Fibroblast of lung (primary cell): ENCODE data around the gene OTOGL.

ENCODE experiments used
- EZH2 ChIP-seq: IDR thresholded peaks from 2 replicates; pipeline ENCODE4 v1.5.1; 2012; ENCODE audit warnings: low read length, control low read depth, mild to moderate bottlenecking; ENCODE audit errors: missing control alignments
- TF ChIP-seq, protein P1 (sequence below), 2 donors: IDR thresholded peaks in 1 of 2; conservative IDR thresholded peaks in 1 of 2; 1 replicate in 1 of 2; 2 replicates in 1 of 2; pipeline ENCODE4 v1.5.1; 2011 to 2012; ENCODE audit warnings: low read length in 2 of 2, control low read depth in 1 of 2, inconsistent platforms in 1 of 2, low read depth in 1 of 2, mild to moderate bottlenecking in 1 of 2

DNA sequence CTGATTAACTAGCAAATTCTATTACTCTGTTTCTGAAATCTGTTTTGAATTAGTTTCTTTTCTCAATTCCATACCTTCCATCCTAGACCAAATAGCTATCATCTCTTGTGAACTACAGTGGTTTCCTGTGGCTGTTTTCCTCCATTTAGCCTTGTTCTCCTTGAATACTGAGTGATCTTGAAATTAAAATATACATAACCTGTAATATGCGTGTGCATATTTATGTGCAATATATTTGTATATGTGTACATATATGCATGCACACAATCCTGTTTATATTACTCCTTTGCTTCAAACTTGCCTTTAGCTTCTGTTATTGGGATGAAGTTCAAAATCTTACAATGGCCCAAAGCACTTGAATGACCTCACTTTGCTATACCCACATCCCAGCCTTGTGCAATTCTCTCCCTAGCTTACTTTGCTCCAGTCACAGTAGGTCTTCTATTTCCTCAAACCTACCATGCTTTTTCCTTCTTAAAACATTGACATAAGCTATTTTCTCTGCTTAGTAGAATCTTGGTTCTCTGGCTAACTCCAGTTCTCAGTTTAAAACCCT lies 99.5 kb downstream of the OTOGL start:
- TF ChIP-seq, protein P1, sequence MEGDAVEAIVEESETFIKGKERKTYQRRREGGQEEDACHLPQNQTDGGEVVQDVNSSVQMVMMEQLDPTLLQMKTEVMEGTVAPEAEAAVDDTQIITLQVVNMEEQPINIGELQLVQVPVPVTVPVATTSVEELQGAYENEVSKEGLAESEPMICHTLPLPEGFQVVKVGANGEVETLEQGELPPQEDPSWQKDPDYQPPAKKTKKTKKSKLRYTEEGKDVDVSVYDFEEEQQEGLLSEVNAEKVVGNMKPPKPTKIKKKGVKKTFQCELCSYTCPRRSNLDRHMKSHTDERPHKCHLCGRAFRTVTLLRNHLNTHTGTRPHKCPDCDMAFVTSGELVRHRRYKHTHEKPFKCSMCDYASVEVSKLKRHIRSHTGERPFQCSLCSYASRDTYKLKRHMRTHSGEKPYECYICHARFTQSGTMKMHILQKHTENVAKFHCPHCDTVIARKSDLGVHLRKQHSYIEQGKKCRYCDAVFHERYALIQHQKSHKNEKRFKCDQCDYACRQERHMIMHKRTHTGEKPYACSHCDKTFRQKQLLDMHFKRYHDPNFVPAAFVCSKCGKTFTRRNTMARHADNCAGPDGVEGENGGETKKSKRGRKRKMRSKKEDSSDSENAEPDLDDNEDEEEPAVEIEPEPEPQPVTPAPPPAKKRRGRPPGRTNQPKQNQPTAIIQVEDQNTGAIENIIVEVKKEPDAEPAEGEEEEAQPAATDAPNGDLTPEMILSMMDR (conservative IDR thresholded peaks at IDR 0.05 in 1 of 2, IDR thresholded peaks at IDR 0.05 in 1 of 2; ENCODE audit: low read depth in 1 of 2, low read length in 2 of 2) = no peak
- no peak for TF ChIP-seq EZH2
